ENCODE data around the gene ZNF398. TPM values are rescaled to one million over a fixed set of nuclear protein-coding genes. Genes with fewer than 3 reads are reported as not detected.
A peak's percentile ranks its signal among the peaks of the same experiment; 100 is the strongest.

ZNF398 gene, protein sequence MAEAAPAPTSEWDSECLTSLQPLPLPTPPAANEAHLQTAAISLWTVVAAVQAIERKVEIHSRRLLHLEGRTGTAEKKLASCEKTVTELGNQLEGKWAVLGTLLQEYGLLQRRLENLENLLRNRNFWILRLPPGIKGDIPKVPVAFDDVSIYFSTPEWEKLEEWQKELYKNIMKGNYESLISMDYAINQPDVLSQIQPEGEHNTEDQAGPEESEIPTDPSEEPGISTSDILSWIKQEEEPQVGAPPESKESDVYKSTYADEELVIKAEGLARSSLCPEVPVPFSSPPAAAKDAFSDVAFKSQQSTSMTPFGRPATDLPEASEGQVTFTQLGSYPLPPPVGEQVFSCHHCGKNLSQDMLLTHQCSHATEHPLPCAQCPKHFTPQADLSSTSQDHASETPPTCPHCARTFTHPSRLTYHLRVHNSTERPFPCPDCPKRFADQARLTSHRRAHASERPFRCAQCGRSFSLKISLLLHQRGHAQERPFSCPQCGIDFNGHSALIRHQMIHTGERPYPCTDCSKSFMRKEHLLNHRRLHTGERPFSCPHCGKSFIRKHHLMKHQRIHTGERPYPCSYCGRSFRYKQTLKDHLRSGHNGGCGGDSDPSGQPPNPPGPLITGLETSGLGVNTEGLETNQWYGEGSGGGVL
- total RNA-seq (ENCODE audit: low replicate concordance) = 9.9 and 12.2 TPM in 2 replicates

DNA sequence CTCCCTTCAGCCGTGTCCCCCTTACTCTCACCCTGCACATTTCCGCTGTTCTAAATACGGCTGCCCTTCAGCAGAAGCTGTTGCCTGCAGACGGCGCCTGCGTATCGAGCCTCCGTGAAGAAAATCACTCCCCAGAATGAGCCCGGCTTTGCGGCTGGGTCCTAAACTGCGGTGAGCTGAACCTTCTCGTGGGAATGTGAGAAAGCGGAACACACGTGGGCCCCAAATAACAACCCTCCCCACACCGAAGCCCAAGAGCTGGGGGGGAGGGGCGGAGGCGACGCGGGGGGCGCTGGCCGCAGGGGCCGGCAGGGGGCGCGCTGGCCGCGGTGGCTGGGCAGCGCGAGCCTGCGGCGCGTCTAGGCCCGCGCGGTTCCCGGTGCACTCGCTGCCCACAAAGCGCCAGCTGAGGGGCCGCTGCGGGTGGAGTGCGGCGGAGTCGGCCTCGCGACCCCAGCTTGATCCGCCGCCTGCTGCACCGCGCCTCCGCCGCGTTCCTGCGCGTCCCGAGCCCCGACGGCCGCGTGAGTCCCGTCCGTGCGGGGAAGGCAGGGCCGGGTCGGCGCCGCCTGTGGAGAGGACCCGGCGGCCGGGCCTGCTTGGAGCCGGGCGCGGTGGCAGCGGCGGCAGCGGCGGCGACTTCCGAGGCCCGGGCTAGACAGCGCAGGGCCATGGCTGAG is at the start of gene ZNF398:
Gene ZNF398 (plus strand): TSS at position 382 of the 680 bp plus-strand sequence. CDS start 290 bp downstream, at position 672.
- H3K4me2 ChIP-seq = peak within 1 kb of the TSS; percentile 84
- H3K9ac ChIP-seq = peak within 1 kb of the TSS; percentile 62
- H3F3A ChIP-seq (ENCODE audit: low read depth) = peaks cover 22% of the 10 kb centered on the region
- Mint-ChIP-seq H3K27ac (peak within 1 kb of the TSS; percentile 72), H3K36me3 (peaks cover 4% of the 10 kb centered on the region), H3K4me3 (peak within 1 kb of the TSS; percentile 93), H3K27me3 (ENCODE audit: insufficient read depth, low read depth) (peaks cover 2% of the 10 kb centered on the region), H3K4me1 (peaks cover 20% of the 10 kb centered on the region), H3K9me3 (no peaks in the 10 kb centered on the region)
- H3K4me3 ChIP-seq = peak within 1 kb of the TSS; percentile 96
- H3K27ac ChIP-seq = no peak within 1 kb of the TSS
- peak; percentile 92 for DNase-seq (ENCODE audit: low spot score)
- H3K9me3 ChIP-seq (ENCODE audit: low read depth) = no peaks in the 10 kb centered on the region
- peaks cover 48% of the 10 kb centered on the region for H3K79me2 ChIP-seq (ENCODE audit: low read depth)
- TF ChIP-seq, protein P1, sequence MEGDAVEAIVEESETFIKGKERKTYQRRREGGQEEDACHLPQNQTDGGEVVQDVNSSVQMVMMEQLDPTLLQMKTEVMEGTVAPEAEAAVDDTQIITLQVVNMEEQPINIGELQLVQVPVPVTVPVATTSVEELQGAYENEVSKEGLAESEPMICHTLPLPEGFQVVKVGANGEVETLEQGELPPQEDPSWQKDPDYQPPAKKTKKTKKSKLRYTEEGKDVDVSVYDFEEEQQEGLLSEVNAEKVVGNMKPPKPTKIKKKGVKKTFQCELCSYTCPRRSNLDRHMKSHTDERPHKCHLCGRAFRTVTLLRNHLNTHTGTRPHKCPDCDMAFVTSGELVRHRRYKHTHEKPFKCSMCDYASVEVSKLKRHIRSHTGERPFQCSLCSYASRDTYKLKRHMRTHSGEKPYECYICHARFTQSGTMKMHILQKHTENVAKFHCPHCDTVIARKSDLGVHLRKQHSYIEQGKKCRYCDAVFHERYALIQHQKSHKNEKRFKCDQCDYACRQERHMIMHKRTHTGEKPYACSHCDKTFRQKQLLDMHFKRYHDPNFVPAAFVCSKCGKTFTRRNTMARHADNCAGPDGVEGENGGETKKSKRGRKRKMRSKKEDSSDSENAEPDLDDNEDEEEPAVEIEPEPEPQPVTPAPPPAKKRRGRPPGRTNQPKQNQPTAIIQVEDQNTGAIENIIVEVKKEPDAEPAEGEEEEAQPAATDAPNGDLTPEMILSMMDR (IDR thresholded peaks at IDR 0.05) = peak; percentile 78
- no peak for TF ChIP-seq EZH2phosphoT487 (IDR thresholded peaks at IDR 0.05)
- no peak for TF ChIP-seq EZH2 (IDR thresholded peaks at IDR 0.05)
- H3K36me3 ChIP-seq = no peaks in the 10 kb centered on the region
- peaks cover 3% of the 10 kb centered on the region for H3K4me1 ChIP-seq
- H3K27me3 ChIP-seq = no peaks in the 10 kb centered on the region
- H2AFZ ChIP-seq (replicated peaks) = peak within 1 kb of the TSS; percentile 98
- peaks cover 31% of the 10 kb centered on the region for H4K20me1 ChIP-seq (ENCODE audit: low read depth)

DNA sequence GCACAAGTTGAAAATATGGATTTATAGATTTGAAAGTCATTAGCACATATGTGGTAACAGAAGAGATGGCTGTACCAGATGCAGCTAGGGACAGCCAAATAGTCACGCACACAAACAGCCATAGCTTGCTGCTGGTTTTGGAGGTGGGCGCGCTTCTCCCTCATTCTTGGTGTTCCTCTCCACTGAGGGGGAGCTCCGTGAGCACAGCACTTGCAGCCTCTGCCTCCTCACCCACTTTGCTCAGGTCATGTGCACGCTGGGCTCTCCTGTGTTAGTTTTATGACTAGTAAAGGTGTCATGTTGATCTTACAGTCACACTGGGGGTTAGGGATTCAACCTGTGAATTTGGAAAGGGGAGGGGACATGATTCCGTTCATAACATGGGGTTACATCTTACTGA is 48.2 kb upstream of the ZNF398 start:
- H3K9ac ChIP-seq = no peak overlapping the region
- Mint-ChIP-seq H3K9me3 (no peaks in the 10 kb centered on the region), H3K27ac (no peak overlapping the region), H3K36me3 (peaks cover 5% of the 10 kb centered on the region), H3K27me3 (ENCODE audit: insufficient read depth, low read depth) (peaks cover 3% of the 10 kb centered on the region), H3K4me1 (peaks cover 3% of the 10 kb centered on the region), H3K4me3 (no peak overlapping the region)
- no peak for TF ChIP-seq EZH2 (IDR thresholded peaks at IDR 0.05)
- TF ChIP-seq, protein P1 (IDR thresholded peaks at IDR 0.05) = no peak
- no peak for TF ChIP-seq EZH2phosphoT487 (IDR thresholded peaks at IDR 0.05)
- no peaks in the 10 kb centered on the region for H3K36me3 ChIP-seq
- no peaks in the 10 kb centered on the region for H3K79me2 ChIP-seq (ENCODE audit: low read depth)
- no peak overlapping the region for H3K4me2 ChIP-seq
- no peak overlapping the region for H3K4me3 ChIP-seq
- no peak for DNase-seq (ENCODE audit: low spot score)
- H4K20me1 ChIP-seq (ENCODE audit: low read depth) = no peaks in the 10 kb centered on the region
- no peak overlapping the region for H3K27ac ChIP-seq
- H3K9me3 ChIP-seq (ENCODE audit: low read depth) = no peaks in the 10 kb centered on the region
- no peaks in the 10 kb centered on the region for H3F3A ChIP-seq (ENCODE audit: low read depth)
- no peak overlapping the region for H2AFZ ChIP-seq (replicated peaks)
- no peaks in the 10 kb centered on the region for H3K4me1 ChIP-seq
- no peaks in the 10 kb centered on the region for H3K27me3 ChIP-seq

- no peaks in the 10 kb centered on the region for H4K20me1 ChIP-seq (ENCODE audit: low read depth)
- no peaks in the 10 kb centered on the region for H3K79me2 ChIP-seq (ENCODE audit: low read depth)
- DNase-seq (ENCODE audit: low spot score) = no peak
- no peaks in the 10 kb centered on the region for H3K27me3 ChIP-seq
- Mint-ChIP-seq H3K9me3 (no peaks in the 10 kb centered on the region), H3K36me3 (peaks cover 10% of the 10 kb centered on the region), H3K27ac (peak overlapping the region; percentile 7), H3K4me1 (peaks cover 3% of the 10 kb centered on the region), H3K4me3 (no peak overlapping the region), H3K27me3 (ENCODE audit: insufficient read depth, low read depth) (peaks cover 9% of the 10 kb centered on the region)
- H3F3A ChIP-seq (ENCODE audit: low read depth) = no peaks in the 10 kb centered on the region
- H2AFZ ChIP-seq (replicated peaks) = no peak overlapping the region
- H3K36me3 ChIP-seq = no peaks in the 10 kb centered on the region
- no peak overlapping the region for H3K9ac ChIP-seq
- no peak overlapping the region for H3K27ac ChIP-seq
- no peaks in the 10 kb centered on the region for H3K4me1 ChIP-seq
- no peak overlapping the region for H3K4me3 ChIP-seq
- TF ChIP-seq EZH2phosphoT487 (IDR thresholded peaks at IDR 0.05) (no peak), EZH2 (IDR thresholded peaks at IDR 0.05) (no peak)
- TF ChIP-seq, protein P1 (IDR thresholded peaks at IDR 0.05) = no peak
- H3K9me3 ChIP-seq (ENCODE audit: low read depth) = no peaks in the 10 kb centered on the region
- no peak overlapping the region for H3K4me2 ChIP-seq
Observed at GRCh38 chr7:149100821-149101220, 46.4 kb upstream of the ZNF398 start.
